Esophagus (tissue), 2 donors: ENCODE data around the gene TRPM3. TPM values are rescaled to one million over a fixed set of nuclear protein-coding genes. Genes with fewer than 3 reads are reported as not detected.

Experiments
- H3K27ac ChIP-seq, 2 donors: one replicate each; pipeline ENCODE4 v1.5.1; 2013; ENCODE audit warnings: low read depth in 2 of 2, mild to moderate bottlenecking in 2 of 2, inconsistent platforms in 1 of 2, low read length in 1 of 2, moderate library complexity in 1 of 2
- H3K27me3 ChIP-seq, 2 donors: one replicate each; pipeline ENCODE4 v1.6.1; 2013; ENCODE audit warnings: low read length in 2 of 2, control low read depth in 1 of 2, mild to moderate bottlenecking in 1 of 2; ENCODE audit not compliant: insufficient read depth in 2 of 2, control insufficient read depth in 1 of 2
- H3K36me3 ChIP-seq, 2 donors: one replicate each; pipeline ENCODE4 v1.6.1; 2013; ENCODE audit warnings: low read length in 1 of 2; ENCODE audit not compliant: control insufficient read depth in 2 of 2, insufficient read depth in 2 of 2
- H3K4me1 ChIP-seq, 2 donors: one replicate each; pipeline ENCODE4 v1.6.1; 2013; ENCODE audit warnings: low read length in 1 of 2; ENCODE audit not compliant: control insufficient read depth in 2 of 2, insufficient read depth in 2 of 2
- H3K4me3 ChIP-seq, 2 donors: one replicate each; pipeline ENCODE4 v1.5.1; 2013; ENCODE audit warnings: low read length in 2 of 2, mild to moderate bottlenecking in 2 of 2, low read depth in 1 of 2, moderate library complexity in 1 of 2
- H3K9me3 ChIP-seq, 2 donors: one replicate each; pipeline ENCODE4 v1.6.1; 2013; ENCODE audit warnings: mild to moderate bottlenecking in 2 of 2, low read depth in 1 of 2, low read length in 1 of 2, moderate library complexity in 1 of 2; ENCODE audit not compliant: control insufficient read depth in 2 of 2, insufficient read depth in 1 of 2
- WGBS, 2 donors: extraction: QIAGEN DNeasy Blood & Tissue Kit; methylation state at CpG; one replicate each; pipeline ENCODE4 v1.1.7; 2013; 5-methylcytosine and 5-hydroxymethylcytosine counted together
- polyA plus RNA-seq, 2 donors: library from polyadenylated mRNA; stranded (reverse); fragments of 200-250 nt; gene quantifications; one replicate each; pipeline ENCODE4 v1.2.3, GENCODE V29; 2013
- donor health status: healthy with polysubstance abuse.
- donor health status: Bipolar disorder and iron deficiency.

TRPM3 gene
- polyA plus RNA-seq, 2 donors: under 0.01 to 0.02 TPM

- Histone ChIP-seq H3K4me1 (no peaks in the 10 kb centered on the region), H3K9me3 (no peaks in the 10 kb centered on the region), H3K4me3 (no peak overlapping the region), H3K27ac (no peak overlapping the region), H3K27me3 (no peaks in the 10 kb centered on the region), H3K36me3 (no peaks in the 10 kb centered on the region)
- WGBS, 2 donors: 82 to 84% methylated on average over 2 of the region's 2 CpGs
These were observed 95.7 kb downstream of the TRPM3 start for GRCh38 chr9:71025728-71026127.

- Histone ChIP-seq H3K27ac (no peak overlapping the region), H3K27me3 (no peaks in the 10 kb centered on the region), H3K36me3 (no peaks in the 10 kb centered on the region), H3K4me1 (no peaks in the 10 kb centered on the region), H3K4me3 (no peak overlapping the region), H3K9me3 (no peaks in the 10 kb centered on the region)
- 72 to 73% methylated on average over 6 of the region's 6 CpGs for WGBS, 2 donors
These were observed 96.2 kb downstream of the TRPM3 start for GRCh38 chr9:71025201-71025600.

GRCh38 chr9:71010258-71010657, 111.2 kb downstream of the TRPM3 start:
- Histone ChIP-seq H3K27me3 (no peaks in the 10 kb centered on the region), H3K9me3 (no peaks in the 10 kb centered on the region)
- WGBS, 2 donors: 79 to 80% methylated on average over 3 of the region's 3 CpGs

GRCh38 chr9:71005456-71005855, 116.0 kb downstream of the TRPM3 start:
- 88 to 91% methylated on average over 2 of the region's 2 CpGs for WGBS, 2 donors
- Histone ChIP-seq H3K4me1 (no peaks in the 10 kb centered on the region), H3K9me3 (peaks cover 0 to 7% of the 10 kb centered on the region in 2 donors), H3K36me3 (no peaks in the 10 kb centered on the region), H3K4me3 (no peak overlapping the region), H3K27me3 (no peaks in the 10 kb centered on the region), H3K27ac (no peak overlapping the region)

More at GRCh38 chr9:71010258-71010657, 111.2 kb downstream of the TRPM3 start:
- Histone ChIP-seq H3K27ac (no peak overlapping the region), H3K4me3 (no peak overlapping the region), H3K36me3 (no peaks in the 10 kb centered on the region), H3K4me1 (no peaks in the 10 kb centered on the region)

GRCh38 chr9:71004196-71004595, 117.2 kb downstream of the TRPM3 start:
- H3K27ac ChIP-seq: no peak overlapping the region
- H3K36me3 ChIP-seq: no peaks in the 10 kb centered on the region
- WGBS, 2 donors: 97 to 99% methylated on average over 4 of the region's 4 CpGs
- no peaks in the 10 kb centered on the region for H3K27me3 ChIP-seq
- peaks cover 0 to 7% of the 10 kb centered on the region in 2 donors for H3K9me3 ChIP-seq
- H3K4me3 ChIP-seq: no peak overlapping the region
- H3K4me1 ChIP-seq: no peaks in the 10 kb centered on the region

- 96 to 97% methylated on average over 4 of the region's 4 CpGs for WGBS, 2 donors
- Histone ChIP-seq H3K4me1 (no peaks in the 10 kb centered on the region), H3K36me3 (no peaks in the 10 kb centered on the region), H3K4me3 (no peak overlapping the region), H3K27me3 (no peaks in the 10 kb centered on the region), H3K9me3 (peaks cover 0 to 7% of the 10 kb centered on the region in 2 donors), H3K27ac (no peak overlapping the region)
These were observed 118.1 kb downstream of the TRPM3 start for GRCh38 chr9:71003346-71003745.

- no peak overlapping the region for H3K4me3 ChIP-seq
- WGBS, 2 donors: 61 to 65% methylated on average over 5 of the region's 5 CpGs
These were observed 119.5 kb downstream of the TRPM3 start for GRCh38 chr9:71001780-71002386.

GRCh38 chr9:70998962-70999361, 122.5 kb downstream of the TRPM3 start:
- Histone ChIP-seq H3K27ac (no peak overlapping the region), H3K36me3 (no peaks in the 10 kb centered on the region), H3K4me1 (no peaks in the 10 kb centered on the region), H3K4me3 (no peak overlapping the region), H3K27me3 (no peaks in the 10 kb centered on the region), H3K9me3 (peaks cover 0 to 1% of the 10 kb centered on the region in 2 donors)
- 61 to 69% methylated on average over 1 of the region's 1 CpG for WGBS, 2 donors

More at GRCh38 chr9:71001780-71002386, 119.5 kb downstream of the TRPM3 start:
- Histone ChIP-seq H3K4me1 (no peaks in the 10 kb centered on the region), H3K27me3 (no peaks in the 10 kb centered on the region), H3K9me3 (peaks cover 0 to 7% of the 10 kb centered on the region in 2 donors), H3K27ac (no peak overlapping the region), H3K36me3 (no peaks in the 10 kb centered on the region)

- Histone ChIP-seq H3K9me3 (no peaks in the 10 kb centered on the region), H3K4me1 (no peaks in the 10 kb centered on the region), H3K4me3 (no peak overlapping the region), H3K27me3 (no peaks in the 10 kb centered on the region), H3K36me3 (no peaks in the 10 kb centered on the region), H3K27ac (no peak overlapping the region)
- WGBS, 2 donors: 56 to 62% methylated on average over 4 of the region's 4 CpGs
These were observed 125.9 kb downstream of the TRPM3 start for GRCh38 chr9:70995511-70995910.

GRCh38 chr9:70994582-70994981, 126.8 kb downstream of the TRPM3 start:
- H3K27me3 ChIP-seq: no peaks in the 10 kb centered on the region
- WGBS, 2 donors: 53 to 54% methylated on average over 2 of the region's 2 CpGs

More at GRCh38 chr9:70994582-70994981, 126.8 kb downstream of the TRPM3 start:
- H3K36me3 ChIP-seq: no peaks in the 10 kb centered on the region
- H3K4me3 ChIP-seq: no peak overlapping the region
- H3K4me1 ChIP-seq: no peaks in the 10 kb centered on the region
- no peaks in the 10 kb centered on the region for H3K9me3 ChIP-seq
- H3K27ac ChIP-seq: no peak overlapping the region
